ENCODE measurements around the gene PDE4D.
A peak's percentile ranks its signal among the peaks of the same experiment; 100 is the strongest.
"Not testable (repeated sequence)": the region's sequence is repeated elsewhere in the genome, so short reads cannot be mapped to it uniquely, and the experiment has no call there.

Gene PDE4D

GRCh38 chr5:59496524-59497134, 396.9 kb downstream of the PDE4D start:
- DNase-seq: peak; percentile 14

GRCh38 chr5:59491945-59492344, 401.6 kb downstream of the PDE4D start:
- no peak for DNase-seq

GRCh38 chr5:59489551-59489950, 404.0 kb downstream of the PDE4D start:
- DNase-seq: no peak

- DNase-seq: no peak
Observed at GRCh38 chr5:59487772-59488729, 405.5 kb downstream of the PDE4D start.

- no peak for DNase-seq
Observed at GRCh38 chr5:59487068-59487686, 406.3 kb downstream of the PDE4D start.

DNA sequence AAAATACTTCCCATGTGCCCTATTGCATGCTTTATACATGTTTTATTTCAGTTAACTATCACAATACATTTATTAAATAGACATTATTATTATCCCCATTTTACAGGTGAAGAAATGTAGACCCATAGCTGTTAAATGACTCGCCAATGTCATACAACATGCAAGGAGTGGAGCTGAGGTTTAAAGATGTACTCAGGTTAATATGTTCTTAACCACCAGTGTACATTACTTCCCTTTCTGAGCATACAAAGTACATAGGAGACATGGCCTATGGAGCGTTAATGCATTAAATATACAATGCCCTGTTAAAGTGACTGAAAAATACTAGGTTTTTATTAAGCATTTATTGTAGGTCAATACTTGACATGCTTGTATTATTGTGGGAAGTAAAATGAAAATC, 407.0 kb downstream of the PDE4D start:
- no peak for DNase-seq

GRCh38 chr5:59485629-59486439, 407.7 kb downstream of the PDE4D start:
- no peak for DNase-seq

DNA sequence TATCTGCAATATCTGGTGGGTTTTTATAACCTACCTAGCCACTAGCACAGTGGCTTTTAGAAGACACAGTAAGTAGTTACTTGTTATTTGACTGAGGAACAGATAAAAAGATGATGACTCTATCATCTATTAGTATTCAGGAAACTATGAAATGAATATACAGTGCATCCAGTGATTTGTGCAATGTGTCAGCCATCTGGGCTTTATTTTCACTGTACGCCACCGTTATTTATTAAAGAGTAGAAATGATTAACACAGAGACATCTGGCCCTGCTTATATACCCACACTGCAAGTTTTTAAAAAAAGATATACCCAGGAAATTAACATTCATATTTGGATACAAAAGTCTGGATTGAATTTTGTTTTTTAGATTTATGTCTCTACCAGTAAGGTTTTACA, 408.4 kb downstream of the PDE4D start:
- no peak for DNase-seq

DNA sequence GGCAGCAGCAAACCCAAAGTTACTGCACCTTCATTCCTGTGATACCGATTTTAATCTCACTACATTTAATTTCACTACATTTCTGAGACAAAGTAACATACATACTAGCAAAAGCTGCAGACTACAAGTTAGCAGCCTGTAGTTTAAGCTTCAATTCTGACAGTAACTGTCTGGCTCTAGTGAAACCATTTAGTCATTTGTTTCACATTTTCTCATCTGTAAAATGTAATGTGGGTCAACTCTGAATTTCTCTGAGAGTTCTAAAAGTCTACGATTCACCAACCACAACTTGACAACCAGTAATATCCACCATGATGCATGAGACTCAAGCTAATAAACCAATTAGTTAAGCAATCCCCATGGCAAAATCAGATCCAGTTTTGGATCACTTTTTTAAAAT, 408.9 kb downstream of the PDE4D start:
- DNase-seq: no peak

GRCh38 chr5:59483971-59484472, 409.5 kb downstream of the PDE4D start:
- no peak for DNase-seq

GRCh38 chr5:59479086-59479485, 414.4 kb downstream of the PDE4D start:
- DNase-seq: no peak

DNA sequence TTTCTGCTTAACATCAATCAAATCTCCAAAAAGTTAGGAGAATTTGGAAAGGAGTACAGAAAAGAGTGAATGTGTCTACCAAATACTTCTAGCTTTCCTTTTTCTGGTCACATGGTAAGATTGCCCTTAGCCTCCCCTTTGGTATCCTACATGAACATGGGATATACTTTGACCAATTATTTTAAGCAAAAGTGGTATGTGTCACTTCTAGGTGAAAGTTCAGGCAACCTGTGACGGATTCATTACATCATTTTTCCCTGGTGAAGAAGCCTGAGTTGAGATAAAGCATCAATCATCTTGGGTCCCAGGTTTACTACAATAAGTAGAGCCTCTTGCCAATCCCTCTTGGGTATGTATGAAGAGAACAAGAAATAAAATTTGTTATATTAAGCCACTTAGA, 419.2 kb downstream of the PDE4D start:
- DNase-seq: no peak

DNA sequence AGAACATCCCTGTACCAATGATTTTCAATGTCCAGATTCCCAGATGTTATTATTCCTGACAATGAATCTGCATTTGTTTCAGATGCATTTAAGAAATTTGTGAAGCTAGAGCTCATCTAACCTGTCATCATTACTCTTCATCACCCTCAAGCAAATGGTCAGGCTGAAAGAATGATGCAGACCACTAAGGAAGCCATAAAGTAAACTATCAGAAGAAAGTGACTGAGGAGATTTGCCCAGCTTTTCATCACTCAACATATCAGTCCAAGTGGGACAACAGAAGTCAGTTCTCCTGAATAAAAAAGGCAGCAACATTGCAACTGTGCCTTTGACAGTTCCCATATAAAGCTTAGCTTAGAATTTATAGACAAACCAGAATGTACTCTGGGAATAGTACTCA, 419.9 kb downstream of the PDE4D start:
- no peak for DNase-seq

DNA sequence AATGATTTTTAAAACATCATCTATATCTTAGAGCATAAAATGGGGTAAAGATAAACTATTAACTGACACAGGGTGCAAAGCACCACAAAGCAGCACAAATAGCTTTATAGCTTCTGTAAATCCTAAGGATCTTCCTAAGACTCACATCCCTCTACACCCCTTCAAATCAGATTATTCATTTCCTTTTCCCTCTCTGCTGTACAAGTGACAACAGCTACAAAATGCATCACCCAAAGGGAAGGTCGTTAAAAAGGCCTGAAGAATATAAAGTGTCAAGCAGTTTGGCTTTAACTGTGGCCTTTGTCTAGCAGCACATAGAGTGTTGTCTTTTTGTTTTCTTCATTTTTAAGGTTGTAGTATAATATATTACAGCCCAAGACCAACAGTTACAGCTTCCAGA, 422.1 kb downstream of the PDE4D start:
- DNase-seq: no peak

GRCh38 chr5:59467969-59468368, 425.6 kb downstream of the PDE4D start:
- no peak for DNase-seq

GRCh38 chr5:59466271-59466670, 427.3 kb downstream of the PDE4D start:
- DNase-seq: no peak

- no peak for DNase-seq
Observed at GRCh38 chr5:59464969-59465368, 428.6 kb downstream of the PDE4D start.

DNA sequence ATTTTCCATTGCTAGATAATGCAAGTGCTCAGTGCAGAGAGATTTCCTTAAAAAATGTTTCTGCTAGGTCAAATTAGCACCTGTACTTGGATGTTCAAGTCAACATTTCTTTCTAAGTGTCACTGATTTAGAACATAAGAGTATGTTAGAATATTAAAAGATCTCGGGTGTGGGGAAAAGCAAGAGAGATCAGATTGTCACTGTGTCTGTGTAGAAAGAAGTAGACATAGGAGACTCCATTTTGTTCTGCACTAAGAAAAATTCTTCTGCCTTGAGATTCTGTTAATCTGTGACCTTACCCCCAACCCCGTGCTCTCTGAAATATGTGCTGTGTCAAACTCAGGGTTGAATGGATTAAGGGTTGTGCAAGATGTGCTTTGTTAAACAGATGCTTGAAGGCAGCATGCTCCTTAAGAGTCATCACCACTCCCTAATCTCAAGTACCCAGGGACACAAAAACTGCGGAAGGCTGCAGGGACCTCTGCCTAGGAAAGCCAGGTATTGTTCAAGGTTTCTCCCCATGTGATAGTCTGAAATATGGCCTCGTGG, 429.8 kb downstream of the PDE4D start:
- not testable (repeated sequence) for DNase-seq

GRCh38 chr5:59462956-59463355, 430.6 kb downstream of the PDE4D start:
- DNase-seq: no peak

DNA sequence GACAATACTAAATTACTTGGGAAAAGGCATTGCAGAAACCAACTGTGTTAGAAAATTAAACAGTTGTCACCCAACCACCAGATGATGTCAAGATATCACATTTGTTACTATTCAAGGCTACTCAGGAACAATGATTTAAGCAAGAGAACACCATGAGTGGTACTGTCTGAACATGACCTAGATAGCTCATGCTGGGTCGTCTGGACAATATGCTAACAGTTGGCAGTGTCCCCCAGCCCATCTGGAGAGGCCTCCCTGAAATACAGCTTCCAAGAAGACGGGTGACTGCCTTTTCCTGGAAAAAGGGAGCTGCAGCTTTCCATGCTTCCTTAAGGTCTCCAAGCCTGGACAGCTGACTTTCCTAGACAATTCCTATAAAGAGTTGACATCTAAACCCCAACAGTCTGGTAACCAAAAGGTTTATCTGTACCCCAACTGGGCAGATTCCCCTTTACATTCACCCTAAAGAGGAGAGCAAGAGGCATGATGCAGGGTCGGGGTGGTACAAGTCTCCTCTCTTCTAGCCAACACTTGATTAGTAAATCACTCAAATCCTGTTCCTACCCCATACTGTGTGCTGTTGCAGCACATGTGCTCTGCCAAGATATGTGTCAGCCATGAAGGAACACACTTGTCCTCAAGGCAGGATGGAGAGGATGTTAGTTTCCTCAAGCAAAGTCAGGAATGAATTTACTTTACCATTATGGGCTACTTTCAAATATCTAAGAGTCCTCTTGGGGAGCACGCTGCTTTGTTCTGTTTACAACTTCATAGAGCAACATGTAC, 433.0 kb downstream of the PDE4D start:
- no peak for DNase-seq

DNA sequence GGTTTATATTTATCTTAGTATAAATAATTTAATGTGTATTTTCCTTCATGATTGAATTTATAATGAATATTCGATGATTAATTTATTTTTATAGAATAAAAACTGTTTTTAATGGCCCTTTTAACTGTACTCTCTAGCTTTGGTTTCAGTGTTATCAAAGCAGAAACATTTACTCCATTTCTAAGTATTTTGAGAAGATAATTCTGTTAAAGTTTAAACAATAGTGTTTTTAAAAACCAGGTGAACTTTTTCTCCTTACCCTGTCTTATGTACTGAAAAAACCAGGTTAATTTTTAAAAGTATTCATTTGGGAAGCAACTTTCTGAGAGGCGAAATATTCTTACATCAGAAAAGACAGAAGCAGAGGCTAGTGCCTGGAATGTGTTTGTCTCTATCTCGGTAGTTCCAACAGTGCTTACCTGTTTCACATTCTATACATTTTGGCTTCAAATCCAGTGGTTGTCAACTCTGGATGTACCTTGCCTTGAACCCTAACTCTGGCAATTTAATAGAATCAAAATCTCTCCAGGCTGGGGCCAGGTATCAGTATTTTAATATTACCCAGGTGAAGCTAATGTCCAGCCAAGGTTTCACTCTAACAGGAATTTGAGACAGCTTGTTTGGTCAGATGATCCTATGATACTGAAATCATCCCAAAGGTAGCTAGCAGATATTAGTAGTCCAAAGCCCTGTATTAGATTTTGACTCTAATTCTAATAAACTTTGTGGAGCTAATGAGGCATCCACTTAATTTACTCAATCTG, 434.4 kb downstream of the PDE4D start:
- no peak for DNase-seq

Data from 8988T (cell line).